ENCODE results near the gene MARCHF7.

- TF ChIP-seq POLR2A (IDR thresholded peaks at IDR 0.05) (no peak), CTCF (IDR thresholded peaks at IDR 0.05) (no peak)
These were observed 48.0 kb downstream of the MARCHF7 start for GRCh38 chr2:159760326-159760725.
